ENCODE measurements around the gene TXNIP. TPM values are rescaled to one million over a fixed set of nuclear protein-coding genes. Genes with fewer than 3 reads are reported as not detected.

The TXNIP gene
- total RNA-seq, 1 donor from 2014 or later = 456 TPM

DNA sequence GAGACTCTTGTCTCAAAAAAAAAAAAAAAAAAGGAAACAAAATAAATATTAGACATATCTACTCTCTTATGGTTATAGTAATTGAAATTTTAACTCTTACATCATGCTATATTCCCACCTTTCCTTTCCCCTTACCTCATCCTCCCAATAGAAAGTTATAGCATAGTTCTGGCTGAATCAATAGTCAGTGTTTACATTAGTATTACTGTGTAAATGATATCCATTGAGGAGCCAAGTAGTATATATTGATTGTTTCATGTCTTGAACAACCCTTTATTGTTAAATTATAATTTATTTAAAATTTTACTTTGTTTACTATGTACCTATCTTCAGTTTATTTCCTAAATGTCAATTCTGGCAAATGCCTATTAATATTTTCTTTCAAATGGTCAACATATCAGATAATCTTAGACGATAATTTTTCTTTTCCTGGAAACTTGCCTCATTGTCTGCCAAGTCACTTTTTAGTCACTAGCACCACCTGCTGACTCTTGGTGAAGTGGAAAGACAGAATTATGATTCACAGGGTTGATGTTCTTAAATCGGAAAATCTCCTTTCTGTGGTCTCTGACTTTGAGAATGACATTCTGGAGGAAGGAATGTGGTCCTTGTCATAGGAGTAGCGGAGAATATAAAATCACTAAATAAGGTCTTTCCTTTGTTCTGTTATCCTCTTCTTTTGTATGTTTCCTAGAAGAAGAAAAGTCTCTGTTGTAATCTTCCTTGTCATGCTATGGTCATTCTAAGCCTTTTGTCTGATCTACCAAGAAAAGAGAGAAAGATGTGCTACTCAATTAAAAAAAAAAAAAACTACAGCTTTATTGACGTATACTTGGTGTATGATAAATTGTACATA lies 16.6 kb upstream of the TXNIP start:
- intact Hi-C loops (cut with micrococcal nuclease) = loop anchor here (1.0 to 5.0 kb wide), 6 partner anchors 36 to 291 kb away; partner anchors contain the start of genes ITGA10, NUDT17 and PIAS3

DNA sequence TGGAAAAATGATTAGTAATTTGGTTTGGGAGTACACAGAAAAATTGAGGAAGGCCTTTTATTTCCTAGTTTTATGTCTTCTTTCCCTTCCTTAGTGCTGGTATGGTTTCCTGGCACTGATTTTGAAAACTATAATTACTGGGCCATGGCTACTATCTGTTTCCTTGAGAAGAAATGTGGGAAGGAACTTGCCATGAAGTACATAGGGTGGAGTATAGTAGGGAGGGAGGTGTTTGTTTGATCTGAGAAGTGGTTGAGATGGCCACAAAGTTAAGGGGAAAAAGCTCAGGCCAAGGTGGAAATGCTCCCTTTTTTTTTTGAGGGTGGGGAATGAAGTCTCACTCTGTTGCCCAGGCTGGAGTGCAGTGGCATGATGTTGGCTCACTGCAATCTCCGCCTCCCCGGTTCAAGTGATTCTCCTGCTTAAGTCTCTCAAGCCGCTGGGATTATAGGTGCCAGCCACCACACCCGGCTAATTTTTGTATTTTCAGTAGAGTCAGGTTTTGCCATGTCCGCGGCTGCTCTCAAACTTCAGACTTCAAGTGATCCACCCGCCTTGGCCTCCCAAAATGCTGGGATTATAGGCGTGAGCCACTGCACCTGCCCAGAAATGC lies 13.9 kb upstream of the TXNIP start:
- intact Hi-C loops (cut with micrococcal nuclease) = loop anchor here (5.0 kb wide), 2 partner anchors 153 to 288 kb away; partner anchors contain the start of gene PIAS3

DNA sequence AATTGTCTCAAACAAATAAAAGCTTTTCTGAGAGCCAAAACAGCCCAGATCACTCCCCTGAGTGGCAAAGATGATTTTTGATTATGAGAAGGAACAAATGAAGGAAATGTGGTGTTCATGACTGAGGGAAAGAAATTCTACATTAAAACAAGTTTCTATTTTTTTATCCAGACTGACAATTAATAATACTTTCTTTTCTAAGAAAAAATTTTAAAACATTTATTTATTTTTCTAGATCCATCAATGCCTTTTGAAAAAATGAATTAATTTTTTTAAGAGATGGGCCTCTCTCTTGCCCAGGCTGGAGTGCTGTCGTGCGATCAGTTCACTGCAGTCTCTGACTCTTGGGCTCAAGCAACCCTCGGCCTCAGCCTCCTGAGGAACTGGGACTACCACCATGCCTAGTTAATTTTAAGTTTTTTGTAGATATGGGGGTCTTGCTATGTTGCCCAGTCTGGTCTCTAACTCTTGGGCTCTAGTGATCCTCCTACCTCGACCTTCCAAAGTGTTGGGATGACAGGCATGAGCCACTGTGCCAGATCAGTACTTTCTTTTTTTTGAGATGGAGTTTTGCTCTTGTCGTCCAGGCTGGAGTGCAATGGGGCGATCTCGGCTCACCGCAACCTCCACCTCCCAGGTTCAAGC lies 11.2 kb upstream of the TXNIP start:
- intact Hi-C loops (cut with micrococcal nuclease) = loop anchor here (2.0 kb wide), 3 partner anchors 27 to 89 kb away; partner anchors contain the start of genes PEX11B and RBM8A

DNA sequence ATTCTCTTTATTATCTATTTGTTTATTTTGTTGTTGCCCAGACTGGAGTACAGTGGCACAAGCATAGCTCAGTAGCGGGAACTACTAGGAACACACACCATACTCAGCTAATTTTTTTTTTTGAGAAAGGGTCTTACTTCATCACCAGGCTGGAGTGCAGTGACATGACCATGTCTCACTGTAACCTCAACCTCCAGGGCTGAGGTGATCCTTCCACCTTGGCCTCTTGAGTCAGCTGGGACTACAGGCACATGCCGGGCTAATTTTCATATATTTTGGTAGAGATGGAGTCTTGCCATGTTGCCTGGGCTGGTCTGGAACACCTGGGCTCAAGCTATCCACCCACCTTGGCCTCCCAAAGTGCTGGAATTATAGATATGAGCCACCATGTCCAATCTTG lies 5.3 kb upstream of the TXNIP start:
- intact Hi-C loops (cut with micrococcal nuclease) = no loop called here

DNA sequence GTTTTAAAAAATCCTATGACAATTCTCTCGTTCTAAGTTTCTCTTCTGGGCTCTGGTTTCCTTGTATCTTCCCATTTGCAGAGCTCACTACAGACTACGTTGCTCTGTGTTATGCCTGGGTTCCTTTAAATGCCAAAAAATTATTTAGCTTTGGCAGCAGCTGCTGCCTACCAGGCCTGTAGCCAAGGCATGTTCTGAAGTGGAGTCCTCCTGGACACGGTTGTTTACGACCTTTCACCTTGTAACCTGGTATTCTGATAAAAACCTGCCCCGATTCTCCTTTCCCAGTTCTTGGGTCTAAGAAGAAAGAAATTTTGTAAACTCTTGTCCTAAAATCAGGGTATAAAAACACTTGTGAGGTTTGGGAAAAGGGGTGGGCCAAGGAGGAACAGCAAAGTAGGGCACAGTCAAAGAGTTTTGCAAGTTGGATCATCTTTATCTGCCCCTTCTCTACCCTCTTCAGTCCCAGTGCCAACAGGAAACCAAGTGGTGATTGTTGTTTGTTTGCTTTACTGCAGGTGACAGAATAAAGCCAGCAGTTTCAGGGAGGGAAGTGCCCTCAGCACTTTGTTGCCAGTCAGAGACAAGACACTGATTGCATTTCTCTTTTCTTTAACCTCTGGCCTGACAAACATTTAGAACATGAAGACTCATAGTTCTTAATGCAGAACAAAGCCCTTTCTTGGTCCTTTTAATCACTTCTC lies 3.1 kb upstream of the TXNIP start:
- intact Hi-C loops (cut with micrococcal nuclease) = loop anchor here (5.0 kb wide), 1 partner anchor 177 kb away; the partner anchor contains the start of genes POLR3C and RNF115

DNA sequence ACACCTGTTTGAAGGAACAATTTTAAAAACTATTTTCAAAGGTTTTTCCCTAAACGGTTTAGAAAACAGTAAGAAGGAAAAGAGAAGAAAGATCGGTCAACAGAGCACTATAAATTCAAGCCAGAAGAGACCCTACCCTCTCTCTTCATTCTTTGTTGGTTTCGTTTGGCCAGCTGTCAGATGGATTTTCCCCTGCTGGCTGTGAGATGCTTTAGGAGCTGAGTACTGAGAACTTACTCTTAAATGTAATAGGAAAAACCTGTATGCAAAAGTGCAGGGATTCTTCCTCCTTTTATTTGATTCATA lies 1.3 kb upstream of the TXNIP start:
- intact Hi-C loops (cut with micrococcal nuclease) = loop anchor here (2.0 to 5.0 kb wide), 2 partner anchors 79 to 175 kb away; partner anchors contain the start of genes PEX11B, POLR3C and RNF115

DNA sequence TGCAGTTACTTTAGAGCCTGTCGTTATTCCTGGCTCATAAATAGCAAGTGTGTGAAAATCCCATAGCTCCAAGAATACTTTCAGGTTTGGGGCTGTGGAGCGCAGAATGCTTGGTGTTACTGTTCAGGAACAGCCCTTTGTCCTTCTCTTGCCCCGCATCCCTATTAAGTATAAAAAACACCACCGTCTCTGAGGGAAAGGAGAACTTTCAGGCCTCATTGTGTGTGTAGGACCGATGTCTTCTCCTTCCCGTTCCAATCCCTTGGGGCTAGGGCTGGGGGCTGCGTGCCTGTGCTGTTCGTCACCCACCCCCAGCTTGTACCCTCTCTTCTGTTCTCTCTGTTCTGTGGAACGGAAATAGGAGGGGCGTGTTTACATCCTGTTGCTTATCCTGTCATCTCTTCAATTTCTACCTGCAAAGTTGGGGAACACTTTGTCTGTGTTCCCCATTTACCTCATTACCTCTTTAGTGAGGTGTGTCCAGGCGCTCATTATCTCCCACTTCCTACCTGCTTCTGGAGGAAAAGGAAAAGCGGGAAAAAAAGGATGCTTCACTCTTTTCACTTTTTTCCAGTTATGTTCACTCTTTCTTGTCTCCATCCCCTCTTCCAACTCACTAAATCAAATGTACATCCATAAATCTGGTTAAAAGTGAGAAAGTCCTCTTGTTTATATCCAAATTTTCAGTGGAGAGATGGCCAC lies 788 bp upstream of the TXNIP start:
- intact Hi-C loops (cut with micrococcal nuclease) = loop anchor here (2.0 to 5.0 kb wide), 2 partner anchors 78 to 175 kb away; partner anchors contain the start of genes PEX11B, POLR3C and RNF115

DNA sequence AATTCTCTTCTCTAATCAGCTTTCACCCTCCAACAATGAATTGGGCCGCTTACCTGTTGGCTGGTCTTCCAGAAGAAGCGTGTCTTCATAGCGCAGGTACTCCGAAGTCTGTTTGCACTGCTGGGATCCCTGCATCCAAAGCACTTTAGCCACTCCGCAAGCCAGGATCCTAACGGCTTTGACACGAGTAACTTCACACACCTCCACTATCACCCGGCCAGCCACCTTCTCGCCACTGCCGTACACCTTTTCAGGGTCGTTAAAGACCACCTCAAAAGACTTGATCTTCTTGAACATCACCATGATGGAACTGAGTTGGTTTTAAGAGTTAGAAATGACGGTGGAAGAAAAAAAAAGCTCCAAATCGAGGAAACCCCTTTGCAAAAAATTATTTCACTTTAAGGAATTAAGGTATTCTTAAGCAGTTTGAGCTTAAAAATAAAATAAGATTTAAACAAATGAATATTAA lies 381 bp downstream of the TXNIP start:
- intact Hi-C loops (cut with micrococcal nuclease) = loop anchor here (1.0 to 5.0 kb wide), 8 partner anchors 11 to 174 kb away; partner anchors contain the start of genes ANKRD34A, LIX1L, PEX11B and POLR3C

DNA sequence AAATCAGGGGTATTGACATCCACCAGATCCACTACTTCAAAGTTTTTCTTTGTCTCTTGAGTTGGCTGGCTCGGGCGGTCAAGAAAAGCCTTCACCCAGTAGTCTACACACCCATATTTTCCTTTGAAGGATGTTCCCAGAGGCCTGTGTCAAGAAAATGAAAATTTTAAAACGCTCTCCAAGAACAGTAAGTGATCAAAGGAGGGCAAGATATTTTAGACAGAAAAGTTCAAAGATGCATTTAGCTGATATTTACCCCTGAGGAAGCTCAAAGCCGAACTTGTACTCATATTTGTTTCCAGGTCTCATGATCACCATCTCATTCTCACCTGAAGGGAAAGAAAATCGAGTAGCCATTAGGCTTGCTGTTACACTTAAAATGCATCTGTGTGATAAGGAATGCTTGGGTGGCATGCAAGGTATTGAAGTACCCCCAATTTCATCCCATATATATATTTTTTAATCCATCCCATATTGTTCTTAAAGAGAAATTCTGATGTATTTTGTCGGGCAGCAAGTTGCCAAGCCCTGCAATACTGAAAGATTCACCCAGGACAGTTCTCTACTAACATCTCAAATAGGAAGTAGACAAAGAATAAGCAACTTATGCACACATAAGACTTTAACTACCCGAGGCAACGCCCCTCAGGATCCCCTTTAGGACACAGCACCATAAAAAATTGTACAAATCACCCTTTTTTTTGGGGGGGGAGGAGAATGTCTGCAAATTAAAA lies 1.1 kb downstream of the TXNIP start:
- intact Hi-C loops (cut with micrococcal nuclease) = loop anchor here (5.0 kb wide), 1 partner anchor 173 kb away; the partner anchor contains the start of genes POLR3C and RNF115

DNA sequence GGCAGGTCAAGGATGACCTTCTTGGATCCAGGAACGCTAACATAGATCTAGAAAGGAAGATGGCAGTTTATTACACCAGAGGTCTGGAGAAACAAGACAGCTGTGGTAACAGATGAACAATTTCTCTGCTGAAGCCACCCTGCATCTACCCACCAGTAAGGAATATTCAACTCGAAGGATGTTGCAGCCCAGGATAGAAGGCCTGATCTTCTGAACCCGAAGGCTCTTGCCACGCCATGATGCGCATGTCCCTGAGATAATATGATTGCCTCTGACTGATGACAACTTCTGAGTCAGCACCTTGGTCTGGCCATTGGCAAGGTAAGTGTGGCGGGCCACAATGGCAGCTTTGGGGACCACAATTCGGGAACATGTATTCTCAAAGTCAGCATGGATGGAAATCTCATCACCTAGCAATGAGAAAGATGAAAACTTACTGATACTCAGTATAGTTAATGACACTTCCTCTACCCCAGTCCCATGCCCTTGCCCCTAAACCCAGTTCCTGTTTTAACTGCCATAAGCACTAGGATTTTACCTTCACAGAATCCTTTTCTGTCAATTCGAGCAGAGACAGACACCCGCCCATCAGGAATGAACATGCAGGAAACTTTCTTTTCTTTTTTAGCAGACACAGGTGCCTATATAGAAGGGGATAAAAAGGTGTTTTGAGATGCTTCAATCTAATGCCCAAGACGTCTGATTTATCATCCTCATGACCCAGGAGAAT lies 1.8 kb downstream of the TXNIP start:
- intact Hi-C loops (cut with micrococcal nuclease) = loop anchor here (5.0 kb wide), 1 partner anchor 172 kb away; the partner anchor contains the start of genes POLR3C and RNF115

DNA sequence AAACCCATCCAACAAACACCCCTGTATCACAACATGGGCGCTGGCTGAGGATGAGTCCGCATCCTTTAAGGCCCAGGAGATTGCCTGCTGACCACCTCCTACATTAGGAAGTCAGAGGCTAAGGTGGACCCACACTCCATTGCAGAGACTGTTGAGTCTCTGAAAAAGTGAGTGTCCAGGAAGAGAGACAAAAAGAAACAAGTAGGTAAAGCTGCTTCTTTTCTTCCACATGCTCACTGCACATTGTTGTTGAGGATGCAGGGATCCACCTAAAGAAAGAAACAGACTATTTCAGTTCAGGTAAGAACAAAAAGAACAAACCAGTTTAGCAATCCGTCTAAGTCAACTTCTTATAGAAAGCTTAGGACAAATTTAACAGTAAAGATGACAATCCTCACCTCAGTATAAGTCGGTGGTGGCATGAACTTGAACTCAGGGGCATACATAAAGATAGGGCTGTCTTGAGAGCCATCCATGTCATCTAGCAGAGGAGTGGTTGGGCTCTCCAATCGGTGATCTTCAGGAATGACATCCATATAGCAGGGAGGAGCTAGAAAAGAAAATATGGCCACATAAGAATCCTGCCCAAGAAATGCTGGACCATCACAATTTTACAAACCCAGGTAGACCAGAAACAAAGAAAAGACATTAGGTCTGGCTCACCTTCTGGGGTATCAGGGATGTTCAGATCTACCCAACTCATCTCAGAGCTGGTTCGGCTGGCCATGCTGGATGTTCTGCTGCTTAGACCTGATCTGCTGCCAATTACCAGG lies 2.6 kb downstream of the TXNIP start:
- intact Hi-C loops (cut with micrococcal nuclease) = no loop called here

DNA sequence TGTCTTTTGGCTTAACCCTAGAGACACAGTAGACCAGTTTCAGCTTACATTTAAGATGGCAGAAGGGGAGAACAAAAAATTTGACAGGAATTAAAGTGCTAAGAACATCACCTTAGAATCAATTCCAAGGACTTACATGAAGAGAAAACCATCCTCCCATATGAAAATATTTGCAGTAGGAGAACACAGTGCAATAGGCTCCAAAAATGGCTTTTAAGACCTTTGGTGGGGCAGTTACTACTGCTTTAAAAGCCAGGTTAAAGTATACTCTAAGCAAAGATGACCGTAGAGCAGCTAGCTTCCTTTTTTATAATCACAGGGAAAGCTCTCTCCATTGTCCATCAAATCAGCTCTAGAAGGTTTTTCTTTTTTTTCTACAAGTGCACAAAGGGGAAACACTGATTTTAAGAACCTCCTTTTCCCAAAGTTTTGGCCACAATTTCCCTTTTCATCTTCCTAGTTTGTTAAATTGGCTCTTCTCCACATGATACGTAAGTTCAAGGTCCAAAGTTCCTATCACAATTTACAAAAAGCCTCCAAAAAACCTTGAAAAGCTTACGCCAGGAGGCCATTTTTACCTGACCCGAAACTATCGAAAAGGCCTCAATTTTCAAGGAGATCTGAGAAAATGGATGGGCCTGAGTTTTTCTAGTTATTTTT lies 3.3 kb downstream of the TXNIP start:
- intact Hi-C loops (cut with micrococcal nuclease) = no loop called here

DNA sequence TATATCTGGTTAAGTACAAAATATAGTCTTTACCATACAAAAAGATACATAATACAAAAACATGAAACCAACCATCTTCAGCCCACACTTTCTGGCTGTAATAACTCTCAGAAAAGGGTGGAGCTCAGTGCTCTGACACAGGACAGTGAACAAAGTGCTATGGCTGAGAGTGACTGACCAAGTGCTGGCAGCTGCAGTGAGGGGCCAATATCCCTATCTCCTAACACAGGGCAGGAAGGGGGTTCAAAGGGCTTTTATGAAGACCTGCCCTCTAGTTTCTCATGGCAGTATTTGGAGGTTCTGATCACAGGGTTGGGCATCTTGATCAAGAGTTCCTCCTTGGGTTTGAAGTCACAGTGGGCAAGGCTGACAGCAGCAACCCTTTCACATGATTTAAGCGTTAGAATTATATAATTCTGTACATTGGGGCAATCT lies 3.9 kb downstream of the TXNIP start:
- intact Hi-C loops (cut with micrococcal nuclease) = no loop called here

DNA sequence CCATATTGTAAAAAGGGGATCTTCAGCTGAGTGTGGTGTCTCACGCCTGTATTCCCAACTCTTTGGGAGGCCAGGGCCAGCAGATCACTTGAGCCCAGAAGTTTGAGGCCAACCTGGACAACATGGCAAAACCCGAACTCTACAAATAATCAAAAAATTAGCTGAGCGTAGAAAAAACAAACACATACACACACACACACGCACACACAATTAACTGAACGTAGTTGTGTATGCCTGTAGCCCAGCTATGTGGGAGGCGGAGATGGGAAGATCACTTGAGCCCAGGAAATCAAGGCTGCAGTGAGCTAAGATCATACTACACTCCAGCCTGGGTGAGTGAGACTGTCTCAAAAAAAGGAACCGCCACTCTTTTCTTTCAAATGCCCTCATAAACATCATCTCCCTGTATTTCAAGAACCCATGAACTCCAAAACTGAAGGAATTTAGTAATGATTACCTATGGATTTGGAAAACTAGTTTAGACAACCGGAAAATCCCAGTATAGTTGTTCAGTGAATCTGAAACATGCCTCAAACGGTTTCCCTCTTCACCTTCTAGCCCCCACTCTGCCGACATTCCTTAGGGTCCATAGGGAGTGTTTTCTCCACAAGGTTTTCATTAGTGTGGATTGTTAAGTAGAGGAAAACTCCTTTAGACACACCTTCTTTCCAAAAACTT lies 4.5 kb downstream of the TXNIP start:
- intact Hi-C loops (cut with micrococcal nuclease) = no loop called here

DNA sequence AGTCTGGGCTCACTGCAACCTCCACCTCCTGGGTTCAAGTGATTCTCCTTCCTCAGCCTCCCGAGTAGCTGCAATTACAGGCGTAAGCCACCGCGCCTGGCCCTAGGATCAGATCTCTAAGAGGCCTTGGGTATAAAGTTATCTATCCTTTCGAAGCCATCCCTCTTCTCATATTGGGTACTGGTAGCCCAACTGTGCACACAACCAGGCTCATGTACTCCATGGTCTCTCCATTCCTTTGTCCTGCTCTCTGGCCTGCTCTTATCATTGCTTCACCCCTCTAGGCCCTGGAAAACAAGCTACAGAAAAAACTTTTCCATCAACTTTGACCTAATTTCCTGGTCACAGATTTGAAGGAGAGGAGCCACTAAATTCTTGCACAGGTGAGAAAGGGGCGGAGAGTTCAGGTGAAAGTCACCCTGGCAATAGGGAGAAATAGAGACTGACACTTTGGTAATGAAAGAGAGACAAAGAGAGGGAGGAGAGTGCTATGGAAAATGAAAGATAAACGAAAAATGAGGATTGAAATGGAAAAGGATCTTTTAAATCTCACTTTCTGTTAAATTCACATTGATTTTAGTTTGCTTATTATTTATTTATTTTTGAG lies 6.0 kb downstream of the TXNIP start:
- intact Hi-C loops (cut with micrococcal nuclease) = no loop called here

DNA sequence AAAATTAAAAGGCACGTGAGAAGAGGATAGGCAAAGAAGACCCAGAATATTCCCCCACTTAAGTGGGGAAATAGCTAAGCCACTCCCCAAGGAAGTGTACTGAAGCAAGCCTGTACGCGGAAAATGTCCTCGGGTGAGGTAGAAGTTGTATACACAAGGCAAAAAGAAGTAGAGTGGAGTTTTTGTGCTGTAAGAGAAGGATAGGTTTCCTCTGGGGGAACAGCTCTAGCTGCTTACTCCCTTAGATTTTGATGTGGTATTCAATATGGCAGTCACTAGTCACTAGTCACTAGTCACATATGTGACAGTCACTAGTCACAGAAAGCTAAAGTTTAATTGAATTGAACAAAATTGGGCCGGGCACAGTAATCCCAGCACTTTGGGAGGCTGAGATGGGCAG lies 7.6 kb downstream of the TXNIP start:
- intact Hi-C loops (cut with micrococcal nuclease) = no loop called here

DNA sequence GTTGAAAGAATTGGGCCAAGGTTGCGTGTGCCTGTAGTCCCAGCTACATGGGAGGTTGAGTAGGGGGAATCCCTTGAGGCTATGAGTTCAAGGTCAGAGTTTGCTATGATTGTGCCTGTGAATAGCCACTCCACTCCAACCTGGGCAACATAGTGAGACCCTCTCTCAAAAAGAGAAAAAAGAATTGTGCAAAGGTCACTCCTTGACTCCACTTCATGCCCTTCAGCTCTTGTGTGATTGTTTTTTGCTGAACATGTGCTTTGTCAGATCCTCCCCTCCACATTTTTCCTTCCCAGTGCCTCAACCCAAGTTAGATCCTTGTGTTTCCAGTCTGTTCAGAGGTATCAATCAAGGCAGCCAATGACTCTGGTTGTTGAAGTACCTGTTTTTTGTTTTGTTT lies 8.5 kb downstream of the TXNIP start:
- intact Hi-C loops (cut with micrococcal nuclease) = no loop called here
